H9 (cell line): ENCODE measurements around the gene UCP3. TPM values are rescaled to one million over a fixed set of nuclear protein-coding genes. Genes with fewer than 3 reads are reported as not detected.

Source experiments
- DNase-seq: peaks from one replicate; pipeline ENCODE4 v3.0.0-alpha.2; 2017
- H2AFZ ChIP-seq: one replicate; pipeline ENCODE4 v1.6.1; 2013; ENCODE audit warnings: mild to moderate bottlenecking, low read length, control low read depth, moderate library complexity
- H2AK5ac ChIP-seq: 2 replicates; pipeline ENCODE4 v1.6.1; 2013; ENCODE audit warnings: low read length, control low read depth, mixed read lengths; ENCODE audit not compliant: insufficient read length
- H2BK120ac ChIP-seq: one replicate; pipeline ENCODE4 v1.6.1; 2013; ENCODE audit warnings: low read depth, mild to moderate bottlenecking, low read length, control low read depth, inconsistent platforms; ENCODE audit not compliant: poor library complexity, severe bottlenecking
- H2BK12ac ChIP-seq: 2 replicates; pipeline ENCODE4 v1.6.1; 2013; ENCODE audit warnings: low read length, control low read depth, mixed read lengths, low read depth; ENCODE audit not compliant: insufficient read length
- H2BK15ac ChIP-seq: 2 replicates; pipeline ENCODE4 v1.6.1; 2013; ENCODE audit warnings: low read depth, low read length, control low read depth
- H2BK20ac ChIP-seq: one replicate; pipeline ENCODE4 v1.6.1; 2013; ENCODE audit warnings: low read depth, mild to moderate bottlenecking, low read length, control low read depth, inconsistent platforms; ENCODE audit not compliant: poor library complexity, severe bottlenecking
- H2BK5ac ChIP-seq: 2 replicates; pipeline ENCODE4 v1.6.1; 2013; ENCODE audit warnings: low read length, control low read depth, mixed read lengths; ENCODE audit not compliant: insufficient read length
- H3K14ac ChIP-seq: 2 replicates; pipeline ENCODE4 v1.6.1; 2013; ENCODE audit warnings: low read length, control low read depth; ENCODE audit not compliant: insufficient read depth
- H3K18ac ChIP-seq: 2 replicates; pipeline ENCODE4 v1.6.1; 2013; ENCODE audit warnings: low read depth, mild to moderate bottlenecking, mixed read lengths, low read length, control low read depth; ENCODE audit not compliant: insufficient read length
- H3K23ac ChIP-seq: 2 replicates; pipeline ENCODE4 v1.6.1; 2013; ENCODE audit warnings: low read length, control low read depth, mixed read lengths, low read depth; ENCODE audit not compliant: insufficient read length
- H3K23me2 ChIP-seq: 2 replicates; pipeline ENCODE4 v1.6.1; 2013; ENCODE audit warnings: low read depth, mild to moderate bottlenecking, mixed read lengths, low read length, control low read depth; ENCODE audit not compliant: insufficient read length, poor library complexity, severe bottlenecking
- H3K27ac ChIP-seq: 2 replicates; pipeline ENCODE4 v1.5.1; 2013; ENCODE audit warnings: low read length, control low read depth, mixed read lengths, low read depth; ENCODE audit not compliant: insufficient read length
- H3K27me3 ChIP-seq: 2 replicates; pipeline ENCODE4 v1.6.1; 2013; ENCODE audit warnings: low read length, control low read depth, inconsistent platforms; ENCODE audit not compliant: insufficient read depth
- H3K4ac ChIP-seq: 2 replicates; pipeline ENCODE4 v1.6.1; 2013; ENCODE audit warnings: low read depth, mild to moderate bottlenecking, control low read depth, inconsistent platforms, low read length, moderate library complexity
- H3K4me1 ChIP-seq: 2 replicates; pipeline ENCODE4 v1.6.1; 2013; ENCODE audit warnings: low read length, control low read depth, inconsistent platforms; ENCODE audit not compliant: insufficient read depth
- H3K4me2 ChIP-seq: 2 replicates; pipeline ENCODE4 v1.6.1; 2013; ENCODE audit warnings: low read length, control low read depth, mixed read lengths; ENCODE audit not compliant: insufficient read length, insufficient read depth
- H3K56ac ChIP-seq: 2 replicates; pipeline ENCODE4 v1.6.1; 2013; ENCODE audit warnings: low read depth, mild to moderate bottlenecking, mixed read lengths, low read length, control low read depth; ENCODE audit not compliant: insufficient read length
- H3K79me1 ChIP-seq: 2 replicates; pipeline ENCODE4 v1.6.1; 2013; ENCODE audit warnings: low read depth, mild to moderate bottlenecking, moderate library complexity, low read length, control low read depth, inconsistent platforms; ENCODE audit not compliant: insufficient read depth, poor library complexity, severe bottlenecking
- H3K79me2 ChIP-seq: 2 replicates; pipeline ENCODE4 v1.6.1; 2013; ENCODE audit warnings: low read length, control low read depth, inconsistent platforms; ENCODE audit not compliant: insufficient read depth
- H3K9ac ChIP-seq: 2 replicates; pipeline ENCODE4 v1.6.1; 2013; ENCODE audit warnings: low read length, control low read depth, mixed read lengths; ENCODE audit not compliant: insufficient read length; ENCODE audit errors: extremely low read depth
- H3K9me3 ChIP-seq: one replicate; pipeline ENCODE4 v1.6.1; 2013; ENCODE audit warnings: low read depth, low read length, inconsistent platforms; ENCODE audit not compliant: control insufficient read depth
- H3T11ph ChIP-seq: one replicate; pipeline ENCODE4 v1.6.1; 2013; ENCODE audit warnings: mild to moderate bottlenecking, low read length, control low read depth, inconsistent platforms
- H4K20me1 ChIP-seq: one replicate; pipeline ENCODE4 v1.6.1; 2013; ENCODE audit not compliant: control insufficient read depth, insufficient read length, insufficient read depth
- H4K5ac ChIP-seq: 2 replicates; pipeline ENCODE4 v1.6.1; 2013; ENCODE audit warnings: low read depth, mild to moderate bottlenecking, mixed read lengths, low read length, control low read depth; ENCODE audit not compliant: insufficient read length
- H4K8ac ChIP-seq: replicated peaks from 2 replicates; pipeline ENCODE4 v1.6.1; 2013; ENCODE audit warnings: low read length, control low read depth, mixed read lengths, low read depth; ENCODE audit not compliant: insufficient read length
- H4K91ac ChIP-seq: 2 replicates; pipeline ENCODE4 v1.6.1; 2013; ENCODE audit warnings: low read depth, mild to moderate bottlenecking, moderate library complexity, mixed read lengths, low read length, control low read depth; ENCODE audit not compliant: insufficient read length
- H3K27ac Mint-ChIP-seq, 3 experiments: 2 replicates in 2 of 3; 3 replicates in 1 of 3; pipeline ENCODE4 v1.8.0; 2020 to 2021; ENCODE audit warnings: mixed read lengths in 3 of 3, mild to moderate bottlenecking in 1 of 3, moderate library complexity in 1 of 3
- H3K27me3 Mint-ChIP-seq: 2 replicates; pipeline ENCODE4 v1.8.0; 2021; ENCODE audit warnings: low read depth, mild to moderate bottlenecking, moderate library complexity, mixed read lengths
- H3K36me3 Mint-ChIP-seq, 3 experiments: 2 replicates in 2 of 3; 3 replicates in 1 of 3; pipeline ENCODE4 v1.8.0; 2020 to 2021; ENCODE audit warnings: low read depth in 3 of 3, mixed read lengths in 3 of 3; ENCODE audit not compliant: insufficient read depth in 1 of 3
- H3K4me1 Mint-ChIP-seq, 2 experiments: 2 replicates each; pipeline ENCODE4 v1.8.0; 2020; ENCODE audit warnings: mixed read lengths in 2 of 2
- H3K4me3 Mint-ChIP-seq, 2 experiments: 2 replicates in 1 of 2; 3 replicates in 1 of 2; pipeline ENCODE4 v1.8.0; 2020 to 2021; ENCODE audit warnings: mild to moderate bottlenecking in 2 of 2, mixed read lengths in 2 of 2, moderate library complexity in 1 of 2
- H3K9me3 Mint-ChIP-seq, 2 experiments: 2 replicates in 1 of 2; 3 replicates in 1 of 2; pipeline ENCODE4 v1.8.0; 2020; ENCODE audit warnings: mild to moderate bottlenecking in 2 of 2, mixed read lengths in 2 of 2, moderate library complexity in 1 of 2
- CTCF ChIP-seq: fragments of 200-600 bp; sonication (generic); conservative IDR thresholded peaks from 3 replicates; pipeline ENCODE4 v1.8.0; 2021; ENCODE audit warnings: antibody characterized with exemption, mild to moderate bottlenecking
- WGBS: extraction: QIAGEN DNeasy Blood & Tissue Kit; methylation state at CpG from one replicate; pipeline ENCODE4 v1.1.7; 2013; ENCODE audit warnings: missing lambda C conversion rate, low lambda C conversion rate, mixed read lengths; ENCODE audit not compliant: insufficient read length; ENCODE audit errors: extremely low coverage; 5-methylcytosine and 5-hydroxymethylcytosine counted together
- total RNA-seq: library from RNA; stranded (reverse); gene quantifications from 2 replicates; pipeline ENCODE4 v1.2.1, GENCODE V29; 2021

The UCP3 gene
- total RNA-seq, 1 experiment from 2014 or later = 0.85 TPM

GRCh38 chr11:74021998-74022397 is 13.1 kb upstream of the UCP3 start:
- no peak overlapping the region for H3K18ac ChIP-seq
- whole genome bisulfite sequencing = no CpG with 5 or more reads among the region's 6 CpGs
- no peak overlapping the region for H3K14ac ChIP-seq
- H2BK5ac ChIP-seq = no peak overlapping the region
- no peak overlapping the region for H3K56ac ChIP-seq
- no peaks in the 10 kb centered on the region for H3K79me1 ChIP-seq
- no peak overlapping the region for H2BK120ac ChIP-seq
- H2BK20ac ChIP-seq = no peak overlapping the region
- no peak overlapping the region for H3K4me3 Mint-ChIP-seq
- H3K4me1 ChIP-seq = no peaks in the 10 kb centered on the region
- H4K5ac ChIP-seq = no peak overlapping the region
- H3K23ac ChIP-seq = no peak overlapping the region
- no peak overlapping the region for H2BK15ac ChIP-seq
- no peak overlapping the region for H3K27ac Mint-ChIP-seq
- H2AFZ ChIP-seq = no peak overlapping the region
- H3K4me1 Mint-ChIP-seq = peaks cover 0 to 7% of the 10 kb centered on the region in 2 experiments; a peak in 2 of 4 replicates
- H2BK12ac ChIP-seq = no peak overlapping the region
- no peaks in the 10 kb centered on the region for H3K79me2 ChIP-seq
- H3K36me3 Mint-ChIP-seq = peaks cover 0 to 16% (median 10%) of the 10 kb centered on the region in 3 experiments; a peak in 5 of 7 replicates
- no peaks in the 10 kb centered on the region for H3K9me3 ChIP-seq
- H2AK5ac ChIP-seq = no peak overlapping the region
- no peak for TF ChIP-seq CTCF
- DNase-seq = no peak
- H3K23me2 ChIP-seq = no peaks in the 10 kb centered on the region
- H3K4me2 ChIP-seq = no peak overlapping the region
- no peak overlapping the region for H3T11ph ChIP-seq
- no peaks in the 10 kb centered on the region for H3K9me3 Mint-ChIP-seq
- H3K27ac ChIP-seq = no peak overlapping the region
- no peaks in the 10 kb centered on the region for H3K27me3 ChIP-seq
- H4K20me1 ChIP-seq = no peaks in the 10 kb centered on the region
- no peak overlapping the region for H3K9ac ChIP-seq
- no peak overlapping the region for H4K91ac ChIP-seq
- no peaks in the 10 kb centered on the region for H3K27me3 Mint-ChIP-seq
- H3K4ac ChIP-seq = no peak overlapping the region
- no peak overlapping the region for H4K8ac ChIP-seq
